ENCODE results near the gene KHDRBS1. TPM values are rescaled to one million over a fixed set of nuclear protein-coding genes. Genes with fewer than 3 reads are reported as not detected.

The KHDRBS1 gene
- total RNA-seq, 4 donors from 2014 or later: 71.8 to 90.5 (median 79.7) TPM

DNA sequence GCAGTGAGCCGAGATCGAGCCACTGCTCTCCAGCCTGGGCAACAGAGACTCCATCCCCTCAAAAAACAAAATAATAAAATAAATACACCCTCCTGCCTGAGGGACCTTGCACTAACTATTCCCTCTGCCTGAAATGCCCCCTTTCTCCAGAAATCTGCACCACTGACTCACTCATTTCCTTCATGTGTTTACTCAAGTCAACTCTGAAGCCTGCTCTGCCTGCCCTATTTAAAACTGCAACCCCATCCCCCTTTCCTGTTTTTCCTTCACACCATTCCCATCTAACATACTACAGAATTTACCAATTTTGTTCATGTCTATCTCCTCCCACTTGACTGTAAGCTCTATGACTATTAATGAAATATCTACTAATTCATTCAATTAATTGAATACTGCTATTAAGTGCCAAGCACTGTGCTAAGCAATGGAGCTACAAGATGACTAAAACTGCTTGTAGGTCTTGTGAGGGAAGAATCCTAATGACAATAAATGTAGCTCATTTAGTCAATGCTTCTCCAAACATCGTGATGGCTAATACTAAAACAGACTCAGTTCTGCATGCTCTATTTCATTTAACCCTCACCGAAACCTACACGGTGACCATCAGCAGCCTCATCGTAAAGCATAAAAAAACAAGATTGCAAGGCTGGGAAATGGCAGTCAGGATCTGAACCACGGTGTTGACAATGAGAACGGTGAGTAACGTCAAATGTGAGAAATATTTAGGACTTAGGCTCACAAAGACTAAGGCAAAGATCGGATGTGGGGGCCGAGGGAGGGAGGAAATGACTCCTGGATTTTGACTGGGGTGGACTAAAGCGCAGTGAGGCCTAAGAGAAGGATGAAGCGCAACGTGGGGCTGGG, 58.3 kb downstream of the KHDRBS1 start:
- intact Hi-C loops (cut with DNase I): loop anchor here (5.0 kb wide), 1 partner anchor 35 kb away; the partner anchor contains the start of gene KPNA6
- H3K4me1 ChIP-seq: peaks cover 21 to 36% (median 25%) of the 10 kb centered on the region in 4 donors
- H3K4me3 ChIP-seq: peak overlapping the region; percentile 73 to 97 (median 84)
- H3K27ac ChIP-seq (replicated peaks in 1 of 4): peak overlapping the region; percentile 86 to 95 (median 94)
- no peaks in the 10 kb centered on the region for H3K9me3 ChIP-seq
- no peak for DNase-seq (ENCODE audit: extremely low spot score)
- 15% methylated on average over 14 of the region's 14 CpGs for WGBS
- H3K36me3 ChIP-seq: peaks cover 0 to 23% (median 17%) of the 10 kb centered on the region in 4 donors
- H3K27me3 ChIP-seq: no peaks in the 10 kb centered on the region
- TF ChIP-seq POLR2A (IDR thresholded peaks at IDR 0.05; ENCODE audit: low read depth): no peak
- no peak for TF ChIP-seq EP300 (IDR thresholded peaks at IDR 0.05)
- TF ChIP-seq, protein P1, sequence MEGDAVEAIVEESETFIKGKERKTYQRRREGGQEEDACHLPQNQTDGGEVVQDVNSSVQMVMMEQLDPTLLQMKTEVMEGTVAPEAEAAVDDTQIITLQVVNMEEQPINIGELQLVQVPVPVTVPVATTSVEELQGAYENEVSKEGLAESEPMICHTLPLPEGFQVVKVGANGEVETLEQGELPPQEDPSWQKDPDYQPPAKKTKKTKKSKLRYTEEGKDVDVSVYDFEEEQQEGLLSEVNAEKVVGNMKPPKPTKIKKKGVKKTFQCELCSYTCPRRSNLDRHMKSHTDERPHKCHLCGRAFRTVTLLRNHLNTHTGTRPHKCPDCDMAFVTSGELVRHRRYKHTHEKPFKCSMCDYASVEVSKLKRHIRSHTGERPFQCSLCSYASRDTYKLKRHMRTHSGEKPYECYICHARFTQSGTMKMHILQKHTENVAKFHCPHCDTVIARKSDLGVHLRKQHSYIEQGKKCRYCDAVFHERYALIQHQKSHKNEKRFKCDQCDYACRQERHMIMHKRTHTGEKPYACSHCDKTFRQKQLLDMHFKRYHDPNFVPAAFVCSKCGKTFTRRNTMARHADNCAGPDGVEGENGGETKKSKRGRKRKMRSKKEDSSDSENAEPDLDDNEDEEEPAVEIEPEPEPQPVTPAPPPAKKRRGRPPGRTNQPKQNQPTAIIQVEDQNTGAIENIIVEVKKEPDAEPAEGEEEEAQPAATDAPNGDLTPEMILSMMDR (IDR thresholded peaks at IDR 0.05): no peak
- no peak for TF ChIP-seq POLR2AphosphoS5 (IDR thresholded peaks at IDR 0.05)

DNA sequence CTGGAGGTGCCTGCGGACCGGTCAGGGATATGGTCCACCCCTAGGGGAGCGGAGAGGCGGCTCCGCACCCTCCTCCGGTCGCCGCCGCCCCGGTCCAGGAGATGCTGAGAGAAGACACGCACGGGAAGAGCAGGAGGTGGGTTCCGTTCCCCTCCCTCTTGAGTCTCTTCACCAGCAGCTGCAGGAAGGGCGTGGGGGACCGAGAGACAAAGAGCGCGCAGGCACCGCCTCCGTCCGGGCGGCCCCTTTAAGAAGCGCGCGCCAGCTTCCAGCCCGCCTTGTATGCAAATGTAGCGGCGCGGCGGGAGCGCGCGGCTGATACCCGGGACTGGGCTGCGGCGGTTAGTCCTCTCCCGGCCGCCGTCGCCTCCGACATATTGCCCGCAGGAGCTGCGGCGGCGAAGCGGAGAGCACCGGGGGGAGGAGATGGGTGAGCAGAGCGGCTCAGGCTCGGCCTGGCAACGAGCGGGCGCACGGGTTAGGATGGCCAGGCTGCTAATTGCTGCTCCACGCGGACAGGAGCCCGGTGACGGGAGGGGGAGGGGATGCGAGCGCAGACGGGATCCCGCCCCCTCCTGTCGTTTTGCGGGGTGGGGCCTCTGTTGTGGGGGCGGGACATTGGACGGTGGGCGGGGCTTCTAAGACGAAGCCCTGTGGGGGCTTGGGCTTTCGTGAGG, 59.1 kb downstream of the KHDRBS1 start, which contains the start of gene TMEM39B:
Gene TMEM39B, plus strand, starts transcription at position 318 of the 677 bp plus-strand sequence. Its CDS starts 109 bp downstream, at position 427.
- H3K36me3 ChIP-seq: peaks cover 7 to 30% (median 24%) of the 10 kb centered on the region in 4 donors
- no peaks in the 10 kb centered on the region for H3K27me3 ChIP-seq
- intact Hi-C loops (cut with DNase I): loop anchor here (5.0 kb wide), 1 partner anchor 35 kb away; the partner anchor contains the start of gene KPNA6
- peak; percentile 43 for TF ChIP-seq POLR2A (IDR thresholded peaks at IDR 0.05; ENCODE audit: low read depth)
- TF ChIP-seq, protein P1 (IDR thresholded peaks at IDR 0.05): peak in 2 of 3 experiments; percentile 26
- no peak for TF ChIP-seq EP300 (IDR thresholded peaks at IDR 0.05)
- TF ChIP-seq POLR2AphosphoS5 (IDR thresholded peaks at IDR 0.05): peak; percentile 87 to 88
- H3K27ac ChIP-seq (replicated peaks in 1 of 4): peak within 1 kb of the TSS; percentile 86 to 95 (median 94)
- DNase-seq (ENCODE audit: extremely low spot score): peak; percentile 98
- peaks cover 17 to 32% (median 21%) of the 10 kb centered on the region in 4 donors for H3K4me1 ChIP-seq
- H3K4me3 ChIP-seq: peak within 1 kb of the TSS; percentile 73 to 97 (median 84)
- WGBS: 0% methylated on average over 17 of the region's 67 CpGs
- H3K9me3 ChIP-seq: no peaks in the 10 kb centered on the region

DNA sequence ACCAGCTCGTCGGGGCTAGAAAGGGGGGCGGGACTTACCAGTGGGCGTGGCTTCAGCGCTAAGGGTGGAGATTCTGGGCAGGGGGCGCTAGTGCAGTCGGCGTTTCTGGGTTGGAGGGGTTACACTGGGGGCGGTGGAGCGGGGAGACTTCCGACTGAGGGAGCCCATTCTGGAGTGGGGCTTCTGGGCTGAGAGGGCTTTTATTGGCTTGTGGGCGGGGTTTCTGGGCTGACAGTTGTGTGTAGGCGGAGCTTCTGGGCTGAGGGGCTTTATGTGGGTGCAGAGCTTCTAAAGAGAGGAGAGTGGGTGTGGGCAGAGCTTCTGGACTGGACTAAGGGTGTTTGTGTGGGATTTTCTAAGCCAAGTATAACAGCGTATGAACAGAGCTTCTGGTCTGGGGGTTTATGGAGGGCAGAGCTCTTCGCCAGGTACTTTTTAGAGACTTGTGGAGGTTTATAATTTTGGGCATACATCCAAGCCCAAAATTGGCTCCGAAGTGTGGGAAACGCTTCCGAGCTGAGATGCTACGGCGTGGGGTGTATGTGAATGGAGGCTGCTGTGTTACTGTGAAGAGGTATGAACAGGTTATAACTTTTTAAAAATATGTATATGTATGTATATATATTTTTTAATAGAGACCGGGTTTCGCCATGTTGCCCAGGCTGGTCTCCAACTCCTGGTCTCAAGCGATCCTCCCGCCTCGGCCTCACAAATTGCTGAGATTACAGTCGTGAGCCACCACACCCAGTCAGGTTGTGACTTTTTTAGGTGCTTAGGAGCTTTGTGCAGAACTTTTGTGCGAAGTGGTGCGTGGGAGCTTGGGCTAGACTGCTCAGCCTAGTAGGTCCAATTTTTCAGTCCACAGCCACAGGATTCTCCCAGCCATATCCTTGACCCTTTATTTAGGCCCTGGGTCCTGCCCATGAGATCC, 59.9 kb downstream of the KHDRBS1 start:
- peaks cover 17 to 27% (median 21%) of the 10 kb centered on the region in 4 donors for H3K4me1 ChIP-seq
- H3K4me3 ChIP-seq: peak overlapping the region; percentile 73 to 97 (median 84)
- peaks cover 14 to 38% (median 32%) of the 10 kb centered on the region in 4 donors for H3K36me3 ChIP-seq
- TF ChIP-seq POLR2AphosphoS5 (IDR thresholded peaks at IDR 0.05): no peak
- TF ChIP-seq, protein P1 (IDR thresholded peaks at IDR 0.05): peak in 2 of 3 experiments; percentile 12 to 23
- H3K27ac ChIP-seq (replicated peaks in 1 of 4): peak overlapping the region; percentile 86 to 95 (median 94)
- 31% methylated on average over 27 of the region's 28 CpGs for WGBS
- DNase-seq (ENCODE audit: extremely low spot score): no peak
- intact Hi-C loops (cut with DNase I): loop anchor here (5.0 kb wide), 1 partner anchor 34 kb away; the partner anchor contains the start of gene KPNA6
- no peaks in the 10 kb centered on the region for H3K27me3 ChIP-seq
- H3K9me3 ChIP-seq: no peaks in the 10 kb centered on the region

DNA sequence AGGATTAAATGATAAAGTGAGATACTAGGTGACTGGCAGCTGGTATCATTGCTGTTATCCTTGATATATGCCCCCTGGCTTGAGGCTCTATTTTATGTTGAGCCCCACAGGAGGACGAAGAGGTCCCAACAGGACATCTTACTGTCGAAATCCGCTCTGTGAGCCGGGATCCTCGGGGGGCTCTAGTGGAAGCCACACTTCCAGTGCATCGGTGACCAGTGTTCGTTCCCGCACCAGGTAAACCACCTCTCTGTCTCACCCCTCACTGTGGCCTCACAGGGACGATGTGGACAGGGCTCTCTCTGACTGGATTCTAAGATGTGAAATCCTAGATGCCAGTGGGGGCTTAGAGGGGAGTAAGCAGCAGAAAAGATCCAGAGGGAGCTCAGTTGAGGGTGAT, 61.2 kb downstream of the KHDRBS1 start:
- Histone ChIP-seq H3K4me1 (peaks cover 17 to 27% (median 21%) of the 10 kb centered on the region in 4 donors), H3K36me3 (peaks cover 15 to 51% (median 43%) of the 10 kb centered on the region in 4 donors), H3K4me3 (no peak overlapping the region), H3K27me3 (no peaks in the 10 kb centered on the region), H3K9me3 (no peaks in the 10 kb centered on the region), H3K27ac (replicated peaks in 1 of 4) (no peak overlapping the region)
- TF ChIP-seq POLR2AphosphoS5 (IDR thresholded peaks at IDR 0.05) (no peak), POLR2A (IDR thresholded peaks at IDR 0.05; ENCODE audit: low read depth) (no peak), EP300 (IDR thresholded peaks at IDR 0.05) (no peak)
- TF ChIP-seq, protein P1 (IDR thresholded peaks at IDR 0.05): no peak
- WGBS: 95% methylated on average over 8 of the region's 9 CpGs
- intact Hi-C loops (cut with DNase I): loop anchor here (5.0 kb wide), 1 partner anchor 32 kb away; the partner anchor contains the start of gene KPNA6
- no peak for DNase-seq (ENCODE audit: extremely low spot score)
